Measurements from ENCODE around the gene ZSCAN20.

- TF ChIP-seq CTCF (conservative IDR thresholded peaks at IDR 0.05; ENCODE audit: low read length) (no peak), EZH2phosphoT487 (IDR thresholded peaks at IDR 0.05; ENCODE audit: borderline replicate concordance, low read depth, low read length) (no peak)
These were observed 11.4 kb upstream of the ZSCAN20 start for GRCh38 chr1:33460947-33461629.

Measured in OCI-LY7 (cell line).